LNCaP clone FGC (cell line): ENCODE measurements around the gene MAPKAP1.

Experiments used
- DNase-seq: peaks from one replicate; pipeline ENCODE4 v3.0.0-alpha.2; 2011; ENCODE audit warnings: low read depth
- H3K4me3 ChIP-seq: 2 replicates; pipeline ENCODE4 v1.5.1; 2011; ENCODE audit warnings: mild to moderate bottlenecking, low read depth, low read length, control low read depth
- CTCF ChIP-seq: IDR thresholded peaks from 2 replicates; pipeline ENCODE4 v1.5.1; 2012; ENCODE audit warnings: mild to moderate bottlenecking; ENCODE audit not compliant: control insufficient read depth, insufficient read depth; ENCODE audit errors: extremely low read depth

MAPKAP1 gene

DNA sequence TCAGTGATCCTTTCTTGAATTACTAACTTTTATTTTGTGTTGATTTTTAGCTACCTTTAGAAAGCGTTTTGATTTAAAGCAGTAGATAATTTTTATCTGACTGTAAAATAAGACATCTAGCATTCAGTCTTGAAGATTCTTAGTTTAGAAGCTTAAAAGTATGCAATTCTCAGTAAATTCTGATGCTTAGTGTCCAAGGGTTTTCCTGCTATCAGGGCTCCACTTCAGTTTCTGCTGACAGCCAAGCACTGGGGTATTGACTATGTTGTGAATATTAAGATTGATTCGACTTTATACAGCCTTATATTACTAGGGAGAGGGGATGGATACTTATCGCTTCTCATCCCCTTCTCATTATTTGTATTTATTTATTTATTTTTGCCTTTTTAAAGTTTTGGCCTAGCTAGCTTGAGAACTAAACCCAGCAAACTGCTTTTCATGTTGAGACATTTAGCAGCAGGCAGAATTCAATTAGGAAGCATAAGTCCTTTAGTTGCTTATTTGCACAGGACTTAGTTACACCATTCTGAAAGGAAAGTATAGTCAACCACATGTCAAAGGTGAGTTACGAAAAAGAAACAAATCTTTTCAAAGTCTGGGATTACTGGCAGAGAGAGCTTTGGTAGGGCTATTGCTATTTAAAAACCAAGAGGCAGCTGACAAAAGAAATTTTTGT, 43.1 kb upstream of the MAPKAP1 start:
- no peak for DNase-seq
- no peak overlapping the region for H3K4me3 ChIP-seq
- no peak for TF ChIP-seq CTCF

DNA sequence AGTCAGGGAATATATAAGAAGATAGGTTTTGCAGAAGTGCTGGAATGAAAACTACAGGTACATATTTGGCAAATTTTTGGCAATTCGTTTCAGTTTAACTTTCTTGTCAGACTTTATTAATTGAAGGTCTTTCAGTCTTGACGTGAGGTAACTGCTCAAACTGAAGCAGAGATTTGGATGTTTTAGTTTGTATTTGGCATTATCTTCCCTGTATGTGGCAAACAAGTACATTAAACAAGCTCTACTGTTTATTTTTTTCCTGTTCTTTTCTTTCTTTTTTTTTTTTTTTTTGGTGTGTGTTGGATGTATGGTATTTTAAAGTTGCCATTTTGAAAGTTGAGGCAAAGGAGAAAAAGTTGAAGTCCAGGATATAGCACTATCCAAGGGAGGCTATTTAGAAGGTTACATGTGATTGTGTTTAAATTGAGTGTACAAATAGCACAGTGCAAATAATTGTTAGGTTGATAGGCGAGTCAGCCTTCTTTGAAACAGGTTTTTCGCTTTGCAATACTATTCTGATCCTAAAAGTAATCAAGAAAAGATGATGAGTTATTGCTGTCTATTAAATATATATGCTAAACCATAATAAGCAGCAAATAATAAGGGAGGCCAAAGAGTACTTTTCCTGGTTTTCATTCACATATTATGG, 42.4 kb upstream of the MAPKAP1 start:
- H3K4me3 ChIP-seq: no peak overlapping the region
- no peak for TF ChIP-seq CTCF
- no peak for DNase-seq

GRCh38 chr9:125748446-125749099, 41.6 kb upstream of the MAPKAP1 start:
- H3K4me3 ChIP-seq: peak overlapping the region; percentile 61
- no peak for TF ChIP-seq CTCF
- no peak for DNase-seq

- no peak for TF ChIP-seq CTCF
- DNase-seq: no peak
- peak overlapping the region; percentile 61 for H3K4me3 ChIP-seq
These were observed 40.9 kb upstream of the MAPKAP1 start for GRCh38 chr9:125747765-125748445.

DNA sequence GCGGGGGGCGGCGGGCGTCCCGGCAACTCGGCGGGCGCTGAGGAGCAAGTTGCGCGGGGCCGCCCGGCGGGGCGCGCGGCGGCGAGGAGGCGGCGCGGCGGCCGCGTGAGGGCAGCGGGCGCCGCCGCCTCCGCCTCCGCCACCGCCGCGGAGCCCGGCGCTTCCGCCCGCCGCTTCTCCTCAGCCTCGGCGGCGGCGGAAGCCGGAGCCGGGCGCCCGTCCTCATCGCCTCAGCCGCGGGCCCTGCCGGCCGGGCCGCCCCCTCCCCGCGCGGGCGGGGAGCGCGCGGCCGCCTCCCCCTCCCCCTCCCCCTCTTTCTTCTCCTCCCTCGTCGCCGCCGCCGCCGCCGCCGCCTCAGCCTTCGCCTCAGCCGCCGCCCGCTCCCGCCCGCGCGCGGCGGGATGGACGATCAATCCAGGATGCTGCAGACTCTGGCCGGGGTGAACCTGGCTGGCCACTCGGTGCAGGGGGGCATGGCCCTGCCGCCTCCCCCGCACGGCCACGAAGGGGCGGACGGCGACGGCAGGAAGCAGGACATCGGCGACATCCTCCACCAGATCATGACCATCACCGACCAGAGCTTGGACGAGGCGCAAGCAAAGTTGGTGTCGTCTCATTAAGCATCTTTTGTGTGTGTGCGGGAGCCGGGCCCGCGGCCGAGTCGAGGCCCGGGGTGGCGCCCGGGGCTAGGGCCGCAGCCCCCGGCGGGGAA, 40.2 kb upstream of the MAPKAP1 start, which contains the start of gene PBX3:
Gene PBX3, plus strand, starts transcription at position 321 of the 712 bp plus-strand sequence.
- H3K4me3 ChIP-seq: peak within 1 kb of the TSS; percentile 61
- no peak for DNase-seq
- TF ChIP-seq CTCF: no peak

DNA sequence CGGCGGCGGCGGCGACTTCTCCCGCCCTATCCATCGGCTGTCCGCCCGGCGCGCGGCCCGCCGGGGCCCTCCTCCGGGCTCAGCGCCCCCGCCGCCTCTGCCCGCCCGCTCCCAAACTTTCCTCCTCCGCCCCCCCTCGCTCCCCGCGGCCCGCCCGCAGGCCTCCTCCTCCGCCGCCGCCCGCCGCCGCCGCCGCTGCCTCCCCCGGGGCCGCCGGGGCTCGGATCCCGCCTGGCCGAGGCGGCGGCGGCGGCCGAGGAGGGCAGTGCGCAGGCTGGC, 39.7 kb upstream of the MAPKAP1 start:
- no peak for TF ChIP-seq CTCF
- no peak overlapping the region for H3K4me3 ChIP-seq
- DNase-seq: no peak
